Ascending aorta (tissue), 2 donors: ENCODE measurements around the gene COL28A1. TPM values are rescaled to one million over a fixed set of nuclear protein-coding genes. Genes with fewer than 3 reads are reported as not detected.

Experiments
- DNase-seq, 2 donors: peaks; one replicate each; pipeline ENCODE4 v3.0.0-alpha.2; 2019; ENCODE audit warnings: low spot score in 2 of 2
- H3K27ac ChIP-seq, 2 donors: fragments of 200-600 bp; sonication (generic); one replicate each; pipeline ENCODE4 v1.5.1; 2016 to 2017; ENCODE audit warnings: mild to moderate bottlenecking in 1 of 2
- H3K27me3 ChIP-seq: fragments of 200-600 bp; sonication (generic); one replicate; pipeline ENCODE4 v1.5.1; 2017
- H3K36me3 ChIP-seq, 2 donors: fragments of 200-600 bp; sonication (generic); one replicate each; pipeline ENCODE4 v1.5.1; 2016
- H3K4me1 ChIP-seq, 2 donors: fragments of 200-600 bp; sonication (generic); one replicate each; pipeline ENCODE4 v1.5.1; 2016 to 2017; ENCODE audit warnings: mild to moderate bottlenecking in 1 of 2
- H3K4me3 ChIP-seq, 2 donors: fragments of 200-600 bp; sonication (generic); one replicate each; pipeline ENCODE4 v1.5.1; 2016 to 2017; ENCODE audit warnings: mild to moderate bottlenecking in 1 of 2
- H3K9me3 ChIP-seq, 2 donors: fragments of 200-600 bp; sonication (generic); one replicate each; pipeline ENCODE4 v1.5.1; 2016
- intact Hi-C: fragments of 100-400 bp; cut with DNase I; formaldehyde crosslinking; loops from one replicate; pipeline ENCODE4 v1.15.1; 2023
- total RNA-seq: library from RNA; depleted of rRNA; stranded (reverse); fragments of >200 nt; gene quantifications from one replicate; pipeline ENCODE4 v1.1.0, GENCODE V29; 2016
- TF ChIP-seq, protein P1 (sequence below), 3 experiments: fragments of 200-600 bp in 2 of 3; fragments of 450-650 bp in 1 of 3; sonication (generic) in 2 of 3; IDR thresholded peaks; one replicate each; pipeline ENCODE4 v1.5.1; 2016 to 2019; ENCODE audit warnings: antibody characterized with exemption in 3 of 3, mild to moderate bottlenecking in 1 of 3, moderate library complexity in 1 of 3

The COL28A1 gene
- total RNA-seq, 1 donor from 2014 or later = 0.11 TPM

DNA sequence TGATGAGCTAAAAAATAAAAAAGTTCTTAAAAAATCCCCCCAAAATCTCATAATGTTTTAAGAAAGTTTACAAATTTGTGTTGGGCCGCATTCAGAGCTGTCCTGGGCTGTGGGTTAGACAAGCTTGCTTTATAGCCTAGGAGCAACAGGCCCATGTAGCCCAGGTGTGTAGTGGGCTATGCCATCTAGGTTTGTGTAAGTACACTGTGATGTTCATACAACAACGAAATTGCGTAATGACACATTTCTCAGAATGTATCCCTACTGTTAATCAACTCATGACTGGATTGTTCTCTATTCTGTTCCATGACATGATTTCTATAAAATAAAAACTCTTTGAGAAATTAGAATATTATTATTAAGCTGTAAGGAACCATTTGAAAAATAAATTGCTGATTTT lies 44.0 kb upstream of the COL28A1 start:
- H3K4me1 ChIP-seq = no peaks in the 10 kb centered on the region
- no peak overlapping the region for H3K27ac ChIP-seq
- no peaks in the 10 kb centered on the region for H3K27me3 ChIP-seq
- DNase-seq = no peak
- TF ChIP-seq, protein P1, sequence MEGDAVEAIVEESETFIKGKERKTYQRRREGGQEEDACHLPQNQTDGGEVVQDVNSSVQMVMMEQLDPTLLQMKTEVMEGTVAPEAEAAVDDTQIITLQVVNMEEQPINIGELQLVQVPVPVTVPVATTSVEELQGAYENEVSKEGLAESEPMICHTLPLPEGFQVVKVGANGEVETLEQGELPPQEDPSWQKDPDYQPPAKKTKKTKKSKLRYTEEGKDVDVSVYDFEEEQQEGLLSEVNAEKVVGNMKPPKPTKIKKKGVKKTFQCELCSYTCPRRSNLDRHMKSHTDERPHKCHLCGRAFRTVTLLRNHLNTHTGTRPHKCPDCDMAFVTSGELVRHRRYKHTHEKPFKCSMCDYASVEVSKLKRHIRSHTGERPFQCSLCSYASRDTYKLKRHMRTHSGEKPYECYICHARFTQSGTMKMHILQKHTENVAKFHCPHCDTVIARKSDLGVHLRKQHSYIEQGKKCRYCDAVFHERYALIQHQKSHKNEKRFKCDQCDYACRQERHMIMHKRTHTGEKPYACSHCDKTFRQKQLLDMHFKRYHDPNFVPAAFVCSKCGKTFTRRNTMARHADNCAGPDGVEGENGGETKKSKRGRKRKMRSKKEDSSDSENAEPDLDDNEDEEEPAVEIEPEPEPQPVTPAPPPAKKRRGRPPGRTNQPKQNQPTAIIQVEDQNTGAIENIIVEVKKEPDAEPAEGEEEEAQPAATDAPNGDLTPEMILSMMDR (IDR thresholded peaks at IDR 0.05) = no peak
- H3K9me3 ChIP-seq = no peaks in the 10 kb centered on the region
- intact Hi-C loops = no loop called here
- no peak overlapping the region for H3K4me3 ChIP-seq
- peaks cover 0 to 3% of the 10 kb centered on the region in 2 donors for H3K36me3 ChIP-seq

- H3K36me3 ChIP-seq = peaks cover 3 to 8% of the 10 kb centered on the region in 2 donors
- DNase-seq = no peak
- TF ChIP-seq, protein P1 (IDR thresholded peaks at IDR 0.05) = no peak
- H3K27me3 ChIP-seq = no peaks in the 10 kb centered on the region
- H3K4me1 ChIP-seq = no peaks in the 10 kb centered on the region
- intact Hi-C loops = no loop called here
- no peak overlapping the region for H3K4me3 ChIP-seq
- no peak overlapping the region for H3K27ac ChIP-seq
- no peaks in the 10 kb centered on the region for H3K9me3 ChIP-seq
These were observed 42.2 kb upstream of the COL28A1 start for GRCh38 chr7:7577888-7578287.

GRCh38 chr7:7576344-7576743 lies 40.7 kb upstream of the COL28A1 start:
- no peaks in the 10 kb centered on the region for H3K9me3 ChIP-seq
- intact Hi-C loops = no loop called here

DNA sequence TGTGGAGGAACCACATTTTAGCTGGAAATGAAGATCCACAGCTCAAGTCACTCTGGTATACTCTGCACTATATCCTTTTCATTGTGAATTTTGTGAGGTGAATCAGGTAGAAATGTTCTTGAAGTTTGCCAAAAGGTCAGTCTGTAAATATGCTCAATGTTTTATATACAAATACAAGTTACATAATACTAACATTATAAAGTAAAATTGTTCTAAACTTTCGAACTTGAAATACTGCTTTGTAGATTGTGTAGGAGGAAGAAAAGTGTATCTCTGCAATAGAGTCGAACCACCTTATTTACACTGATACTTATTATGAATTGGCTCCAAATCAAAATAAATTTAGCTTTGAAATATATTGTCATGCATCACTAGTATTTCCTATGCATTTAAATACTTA lies 38.0 kb upstream of the COL28A1 start:
- DNase-seq = no peak
- no peaks in the 10 kb centered on the region for H3K27me3 ChIP-seq
- peaks cover 0 to 1% of the 10 kb centered on the region in 2 donors for H3K4me1 ChIP-seq
- no peak overlapping the region for H3K4me3 ChIP-seq
- TF ChIP-seq, protein P1 (IDR thresholded peaks at IDR 0.05) = no peak
- H3K9me3 ChIP-seq = no peaks in the 10 kb centered on the region
- intact Hi-C loops = no loop called here
- no peak overlapping the region for H3K27ac ChIP-seq
- peaks cover 3 to 11% of the 10 kb centered on the region in 2 donors for H3K36me3 ChIP-seq

More at GRCh38 chr7:7576344-7576743, 40.7 kb upstream of the COL28A1 start:
- DNase-seq = no peak
- TF ChIP-seq, protein P1 (IDR thresholded peaks at IDR 0.05) = no peak
- H3K27me3 ChIP-seq = no peaks in the 10 kb centered on the region
- peaks cover 3 to 11% of the 10 kb centered on the region in 2 donors for H3K36me3 ChIP-seq
- no peak overlapping the region for H3K4me3 ChIP-seq
- H3K27ac ChIP-seq = no peak overlapping the region
- H3K4me1 ChIP-seq = no peaks in the 10 kb centered on the region

GRCh38 chr7:7570584-7570983 lies 34.9 kb upstream of the COL28A1 start:
- H3K9me3 ChIP-seq = no peaks in the 10 kb centered on the region
- DNase-seq = no peak
- intact Hi-C loops = no loop called here

More at GRCh38 chr7:7570584-7570983, 34.9 kb upstream of the COL28A1 start:
- H3K36me3 ChIP-seq = peaks cover 0 to 11% of the 10 kb centered on the region in 2 donors
- H3K4me1 ChIP-seq = peaks cover 5 to 12% of the 10 kb centered on the region in 2 donors
- H3K27me3 ChIP-seq = no peaks in the 10 kb centered on the region
- no peak overlapping the region for H3K27ac ChIP-seq
- TF ChIP-seq, protein P1 (IDR thresholded peaks at IDR 0.05) = no peak
- H3K4me3 ChIP-seq = no peak overlapping the region
